ENCODE measurements around the gene PARG.

DNA sequence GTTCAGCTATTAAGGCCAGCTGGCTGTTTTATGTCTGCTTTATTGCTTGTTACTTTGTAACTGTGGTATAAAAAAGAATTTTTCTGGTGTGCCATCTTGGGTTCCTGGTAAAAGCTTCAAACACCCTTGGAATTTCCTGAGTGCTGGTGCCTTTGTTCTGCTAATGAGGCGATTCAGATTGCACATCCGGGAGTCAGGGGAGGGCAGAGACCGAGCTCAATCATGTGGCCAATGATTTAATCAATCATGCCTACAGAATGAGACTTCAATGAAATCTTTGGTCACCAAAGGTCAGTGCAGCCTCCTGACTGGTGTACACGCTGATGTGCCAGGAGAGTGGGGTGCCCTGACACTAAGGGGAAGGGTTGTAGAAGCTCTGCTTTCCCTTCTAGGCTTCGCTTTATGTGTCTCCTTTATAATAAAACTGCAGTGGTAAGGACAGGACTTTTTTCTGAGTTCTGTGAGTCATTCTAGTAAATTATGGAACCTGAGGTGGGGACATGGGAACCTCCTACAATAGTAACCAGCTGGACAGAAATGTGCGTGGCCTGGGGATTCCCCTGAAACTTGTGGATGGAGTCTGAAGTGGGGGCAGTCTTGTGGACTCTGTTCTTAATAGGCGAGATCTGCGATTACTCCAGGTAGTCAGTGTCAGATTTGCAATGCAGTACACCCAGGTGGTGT, 110.3 kb downstream of the PARG start:
- TF ChIP-seq, protein P1, sequence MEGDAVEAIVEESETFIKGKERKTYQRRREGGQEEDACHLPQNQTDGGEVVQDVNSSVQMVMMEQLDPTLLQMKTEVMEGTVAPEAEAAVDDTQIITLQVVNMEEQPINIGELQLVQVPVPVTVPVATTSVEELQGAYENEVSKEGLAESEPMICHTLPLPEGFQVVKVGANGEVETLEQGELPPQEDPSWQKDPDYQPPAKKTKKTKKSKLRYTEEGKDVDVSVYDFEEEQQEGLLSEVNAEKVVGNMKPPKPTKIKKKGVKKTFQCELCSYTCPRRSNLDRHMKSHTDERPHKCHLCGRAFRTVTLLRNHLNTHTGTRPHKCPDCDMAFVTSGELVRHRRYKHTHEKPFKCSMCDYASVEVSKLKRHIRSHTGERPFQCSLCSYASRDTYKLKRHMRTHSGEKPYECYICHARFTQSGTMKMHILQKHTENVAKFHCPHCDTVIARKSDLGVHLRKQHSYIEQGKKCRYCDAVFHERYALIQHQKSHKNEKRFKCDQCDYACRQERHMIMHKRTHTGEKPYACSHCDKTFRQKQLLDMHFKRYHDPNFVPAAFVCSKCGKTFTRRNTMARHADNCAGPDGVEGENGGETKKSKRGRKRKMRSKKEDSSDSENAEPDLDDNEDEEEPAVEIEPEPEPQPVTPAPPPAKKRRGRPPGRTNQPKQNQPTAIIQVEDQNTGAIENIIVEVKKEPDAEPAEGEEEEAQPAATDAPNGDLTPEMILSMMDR (IDR thresholded peaks at IDR 0.05), result no peak
- no peak for TF ChIP-seq ZFX (IDR thresholded peaks at IDR 0.05; ENCODE audit: borderline replicate concordance)

All from 22Rv1 (cell line).